HCEC 1CT (cell line): ENCODE data around the gene COPZ2.
"Not testable (repeated sequence)": the region's sequence is repeated elsewhere in the genome, so short reads cannot be mapped to it uniquely, and the experiment has no call there.

ENCODE experiments used
- DNase-seq: peaks from one replicate; pipeline ENCODE4 v3.0.0-alpha.2; 2017

The COPZ2 gene

DNA sequence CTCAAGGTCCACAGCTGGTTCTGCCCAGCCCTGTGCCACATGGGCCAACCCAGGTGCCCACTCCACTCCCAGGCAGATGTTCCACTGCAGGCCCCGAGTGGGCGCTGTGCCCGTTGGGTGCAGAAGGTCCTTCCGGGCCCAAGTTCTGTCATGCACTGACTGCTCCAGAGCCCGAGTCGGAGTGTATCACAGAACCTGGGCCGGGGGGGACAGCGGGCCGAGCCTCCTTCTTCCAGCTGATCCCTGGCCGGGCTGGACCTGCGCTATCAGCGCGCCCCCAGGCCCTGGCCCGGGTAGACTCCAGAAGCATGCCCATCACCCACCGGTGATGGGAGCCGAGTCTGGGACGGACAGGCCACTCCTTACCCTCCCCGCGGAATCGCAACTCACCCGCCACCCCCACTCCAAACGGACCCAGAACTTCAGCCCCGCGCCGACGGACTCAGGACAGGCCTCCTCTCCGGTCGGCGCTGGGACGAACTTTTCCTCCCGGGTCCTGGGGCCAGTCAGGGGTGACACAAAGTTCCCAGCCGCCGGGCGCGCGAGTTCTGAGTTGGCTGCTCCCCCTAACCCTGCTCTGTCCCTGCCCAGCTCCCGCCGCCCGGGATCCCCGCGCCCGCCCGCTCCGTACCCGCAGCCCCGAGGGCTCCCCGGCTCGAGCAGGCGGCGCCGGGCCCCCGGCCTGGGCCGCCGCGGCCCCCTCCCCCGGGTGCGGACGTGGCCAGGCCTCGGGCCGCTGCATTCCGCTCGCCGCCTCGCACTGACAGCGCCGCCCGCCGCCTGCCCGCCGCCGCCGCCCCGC lies at the start of gene COPZ2:
Gene COPZ2, minus strand, starts transcription at position 762 of the 802 bp plus-strand sequence. Its CDS starts 20 bp downstream, at position 742.
- DNase-seq = peak; percentile 44

DNA sequence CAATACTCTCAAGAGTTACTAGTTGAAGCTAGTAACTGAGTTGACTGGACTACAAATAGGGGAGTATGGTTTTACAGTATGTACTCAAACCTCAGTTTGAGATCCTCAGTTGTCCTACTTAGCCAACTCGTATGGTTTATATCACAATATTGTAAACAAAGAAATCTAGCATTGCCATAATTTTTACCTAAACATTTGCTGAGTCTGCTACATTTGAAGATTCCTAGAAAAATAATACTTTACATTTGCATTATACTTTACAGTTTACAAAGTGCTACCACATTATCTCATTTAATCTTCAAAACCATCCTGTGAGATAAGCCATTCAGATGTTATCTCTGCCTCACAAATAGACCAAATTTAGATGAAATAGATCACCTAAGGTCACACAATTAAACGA lies 47.3 kb upstream of the COPZ2 start:
- DNase-seq = no peak

DNA sequence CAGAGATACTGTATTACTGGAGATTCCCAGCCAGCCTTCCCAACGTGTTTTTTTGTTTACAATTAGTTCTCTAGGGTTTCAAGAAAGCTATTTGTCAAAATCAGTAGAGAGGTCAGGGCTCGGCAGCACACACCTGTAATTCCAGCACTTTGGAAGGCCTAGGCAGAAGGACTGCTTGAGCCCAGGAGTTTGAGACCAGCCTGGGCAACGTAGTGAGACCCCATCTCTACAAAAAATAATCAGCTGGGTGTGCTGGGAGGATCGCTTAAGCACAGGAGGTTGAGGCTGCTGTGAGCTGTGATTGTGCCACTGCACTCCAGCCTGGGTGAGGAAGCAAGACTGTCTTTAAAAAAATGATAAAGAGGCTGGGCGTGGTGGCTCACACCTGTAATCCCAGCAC lies 44.3 kb upstream of the COPZ2 start:
- DNase-seq = no peak

DNA sequence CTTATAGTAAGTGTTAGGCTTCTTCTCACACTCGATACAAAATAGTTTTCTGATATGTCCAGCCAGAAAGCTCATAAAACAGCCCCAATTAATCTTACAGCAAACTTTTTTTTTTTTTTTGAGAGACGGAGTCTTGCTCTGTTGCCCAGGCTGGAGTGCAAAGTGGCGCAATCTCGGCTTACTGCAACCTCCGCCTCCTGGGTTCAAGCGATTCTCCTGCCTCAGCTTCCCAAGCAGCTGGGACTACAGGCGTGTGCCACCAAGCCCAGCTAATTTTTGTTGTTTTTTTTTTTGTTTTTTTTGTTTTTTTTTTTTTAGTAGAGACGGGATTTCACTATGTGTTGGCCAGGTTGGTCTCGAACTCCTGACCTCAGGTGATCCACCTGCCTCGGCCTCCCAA lies 39.6 kb upstream of the COPZ2 start:
- not testable (repeated sequence) for DNase-seq

DNA sequence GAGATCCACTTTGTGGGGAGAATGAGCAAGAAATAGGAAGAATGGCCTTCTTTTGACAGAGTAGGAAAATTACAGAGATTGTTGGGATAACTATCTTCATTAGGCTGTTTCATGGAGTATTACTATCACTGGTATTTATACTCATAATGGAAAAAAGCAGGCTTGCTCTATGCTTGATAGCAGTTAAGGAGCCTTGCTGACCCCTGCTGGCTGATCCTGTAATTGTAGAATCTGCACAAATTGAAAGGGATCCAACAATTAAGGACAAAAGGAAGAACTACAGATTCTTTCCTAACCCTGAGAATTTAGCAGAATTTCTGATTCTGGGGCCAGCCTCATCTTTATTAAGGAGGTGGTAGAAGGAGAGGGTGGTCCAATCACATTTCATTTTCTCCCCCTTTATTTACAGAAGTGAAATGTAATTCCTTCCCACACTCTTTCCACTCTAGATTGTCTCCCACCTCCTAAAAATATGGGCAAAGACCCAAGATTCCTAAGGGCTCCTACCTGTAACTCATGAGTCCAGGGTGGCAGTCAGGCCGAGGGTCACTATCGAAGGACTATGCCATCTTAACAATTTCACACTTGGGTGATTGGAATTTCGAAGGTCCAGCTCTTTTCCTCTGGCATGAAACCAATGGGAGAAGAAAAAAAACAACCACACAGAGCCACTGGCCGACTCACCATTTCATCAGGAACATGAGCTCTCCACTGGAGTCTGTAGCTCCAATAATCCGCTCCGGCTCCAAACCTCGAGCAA lies 36.9 kb upstream of the COPZ2 start:
- peak; percentile 71 for DNase-seq

- not testable (repeated sequence) for DNase-seq
Measured at GRCh38 chr17:48073566-48074094, 36.0 kb upstream of the COPZ2 start.

- DNase-seq = not testable (repeated sequence)
Measured at GRCh38 chr17:48072811-48073210, 35.2 kb upstream of the COPZ2 start.

- DNase-seq = no peak
Measured at GRCh38 chr17:48071654-48072053, 34.1 kb upstream of the COPZ2 start.

- no peak for DNase-seq
Measured at GRCh38 chr17:48070195-48070594, 32.6 kb upstream of the COPZ2 start.

GRCh38 chr17:48068491-48068961 lies 30.9 kb upstream of the COPZ2 start:
- DNase-seq = peak; percentile 32

- DNase-seq = not testable (repeated sequence)
Measured at GRCh38 chr17:48067808-48068207, 30.2 kb upstream of the COPZ2 start.

- DNase-seq = no peak
Measured at GRCh38 chr17:48067245-48067644, 29.6 kb upstream of the COPZ2 start.

GRCh38 chr17:48066656-48067055 lies 29.1 kb upstream of the COPZ2 start:
- DNase-seq = no peak

- no peak for DNase-seq
Measured at GRCh38 chr17:48066192-48066591, 28.6 kb upstream of the COPZ2 start.

DNA sequence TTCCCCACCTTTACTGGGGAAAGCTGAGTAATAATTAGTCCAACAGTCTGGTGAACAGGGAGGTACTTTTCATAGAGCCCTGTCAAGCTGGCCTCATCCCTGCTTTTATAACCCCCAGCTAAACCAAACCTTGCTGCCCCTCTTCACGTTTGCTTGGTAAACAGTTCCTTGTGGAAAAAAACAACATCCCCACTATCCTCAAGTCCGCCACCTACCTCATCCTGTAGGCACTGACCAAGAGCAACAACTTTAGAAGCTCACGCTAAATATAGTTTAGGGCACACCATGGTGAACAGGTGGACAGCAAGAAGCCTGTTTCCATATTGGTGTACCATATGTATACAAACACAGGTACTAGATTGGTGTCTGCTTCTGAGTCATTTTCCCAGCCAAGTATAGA lies 27.0 kb upstream of the COPZ2 start:
- DNase-seq = no peak

GRCh38 chr17:48062273-48062672 lies 24.7 kb upstream of the COPZ2 start:
- no peak for DNase-seq

DNA sequence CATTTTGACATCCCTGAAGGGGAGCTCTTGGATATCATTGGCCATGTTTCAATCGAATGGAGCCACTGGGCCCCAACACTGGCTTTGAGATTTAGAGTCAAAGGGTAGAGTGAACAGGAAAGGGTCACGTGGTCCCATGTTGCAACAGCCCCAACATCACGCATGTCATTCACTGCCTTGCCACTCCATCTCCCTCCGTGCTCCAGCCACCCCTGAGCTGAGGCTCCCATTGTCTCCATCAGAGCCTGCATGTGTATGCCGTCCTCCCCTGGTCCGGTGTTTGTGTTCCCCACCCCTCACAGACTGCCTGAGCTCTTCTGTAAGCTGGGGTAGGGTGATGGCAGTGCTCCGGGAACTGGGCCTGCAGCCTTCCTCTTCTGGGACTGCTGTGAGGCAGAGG lies 22.7 kb upstream of the COPZ2 start:
- no peak for DNase-seq

DNA sequence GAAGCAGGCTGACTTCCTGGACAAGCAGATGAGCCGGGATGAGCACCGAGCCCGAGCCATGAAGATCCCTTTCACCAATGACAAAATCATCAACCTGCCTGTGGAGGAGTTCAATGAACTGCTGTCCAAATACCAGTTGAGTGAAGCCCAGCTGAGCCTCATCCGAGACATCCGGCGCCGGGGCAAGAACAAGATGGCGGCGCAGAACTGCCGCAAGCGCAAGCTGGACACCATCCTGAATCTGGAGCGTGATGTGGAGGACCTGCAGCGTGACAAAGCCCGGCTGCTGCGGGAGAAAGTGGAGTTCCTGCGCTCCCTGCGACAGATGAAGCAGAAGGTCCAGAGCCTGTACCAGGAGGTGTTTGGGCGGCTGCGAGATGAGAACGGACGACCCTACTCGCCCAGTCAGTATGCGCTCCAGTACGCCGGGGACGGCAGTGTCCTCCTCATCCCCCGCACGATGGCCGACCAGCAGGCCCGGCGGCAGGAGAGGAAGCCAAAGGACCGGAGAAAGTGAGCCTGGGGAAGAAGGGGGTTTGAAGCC lies 21.6 kb upstream of the COPZ2 start:
- DNase-seq = no peak

- DNase-seq = no peak
Measured at GRCh38 chr17:48058393-48059124, 21.0 kb upstream of the COPZ2 start.

DNA sequence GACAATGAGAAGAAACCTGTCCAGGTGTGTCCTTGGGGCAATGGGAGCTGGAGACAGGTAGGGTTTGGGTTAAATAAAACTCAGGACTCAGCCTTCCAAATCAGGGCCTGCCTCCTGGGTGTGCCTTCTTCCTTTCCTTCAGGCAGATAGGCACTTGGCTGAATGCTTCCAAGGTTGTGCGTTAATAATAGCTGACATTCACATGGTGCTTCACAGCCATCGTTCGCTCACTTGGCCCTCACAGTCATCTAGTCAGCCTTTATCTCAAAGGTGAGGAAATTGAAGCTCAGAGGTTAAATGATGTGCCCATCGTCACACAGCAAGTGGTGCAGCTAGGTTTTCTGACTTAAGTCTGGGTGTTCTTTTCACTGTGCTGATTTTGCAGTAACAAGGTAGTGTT lies 20.0 kb upstream of the COPZ2 start:
- DNase-seq = no peak

DNA sequence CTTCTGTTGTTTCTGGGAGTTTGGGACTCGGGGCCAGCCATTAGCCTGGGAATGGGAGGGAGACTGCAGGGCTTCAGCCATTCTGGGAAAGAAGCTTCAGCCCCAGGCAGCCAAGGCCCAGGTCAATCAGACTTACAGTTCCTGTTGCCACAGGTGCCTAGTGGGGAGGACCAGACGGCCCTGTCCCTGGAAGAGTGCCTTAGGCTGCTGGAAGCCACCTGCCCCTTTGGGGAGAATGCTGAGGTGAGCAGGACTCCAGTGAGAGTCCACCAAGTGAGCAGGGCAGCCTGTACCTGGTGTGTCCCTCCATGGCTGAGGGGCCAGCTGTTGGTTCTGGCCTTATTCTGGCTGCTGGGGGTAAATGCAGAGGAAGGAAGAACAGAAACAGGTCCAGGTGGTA lies 19.3 kb upstream of the COPZ2 start:
- DNase-seq = no peak

DNA sequence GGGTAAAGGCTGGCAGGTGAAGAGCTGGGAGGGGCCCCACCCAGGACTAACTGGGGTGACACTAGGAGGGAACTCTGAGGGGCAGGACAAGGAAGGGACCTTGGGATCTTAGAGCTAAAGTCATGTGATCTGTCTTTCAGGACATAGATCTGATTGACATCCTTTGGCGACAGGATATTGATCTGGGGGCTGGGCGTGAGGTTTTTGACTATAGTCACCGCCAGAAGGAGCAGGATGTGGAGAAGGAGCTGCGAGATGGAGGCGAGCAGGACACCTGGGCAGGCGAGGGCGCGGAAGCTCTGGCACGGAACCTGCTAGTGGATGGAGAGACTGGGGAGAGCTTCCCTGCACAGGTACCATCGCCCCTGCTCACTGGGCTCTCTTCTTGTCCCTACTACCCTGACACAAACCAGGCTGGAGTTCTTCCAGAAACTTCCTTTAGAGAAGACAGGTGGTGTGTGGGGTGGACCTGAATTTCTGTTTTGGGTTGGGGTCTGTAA lies 18.7 kb upstream of the COPZ2 start:
- no peak for DNase-seq
